Skeletal muscle satellite cell (primary cell): ENCODE results near the gene SLC43A2. TPM values are rescaled to one million over a fixed set of nuclear protein-coding genes. Genes with fewer than 3 reads are reported as not detected.
A peak's percentile ranks its signal among the peaks of the same experiment; 100 is the strongest.
"Not testable (repeated sequence)": the region's sequence is repeated elsewhere in the genome, so short reads cannot be mapped to it uniquely, and the experiment has no call there.

Source experiments
- H3K27me3 ChIP-seq: 2 replicates; pipeline ENCODE4 v1.7.0; 2013; ENCODE audit warnings: low read length; ENCODE audit not compliant: control insufficient read depth, insufficient read depth
- H3K36me3 ChIP-seq: 2 replicates; pipeline ENCODE4 v1.7.0; 2013; ENCODE audit warnings: mild to moderate bottlenecking, control low read depth, low read length; ENCODE audit not compliant: insufficient read depth
- H3K4me1 ChIP-seq: 2 replicates; pipeline ENCODE4 v1.7.0; 2013; ENCODE audit warnings: low read length; ENCODE audit not compliant: control insufficient read depth, insufficient read depth
- H3K4me2 ChIP-seq: 2 replicates; pipeline ENCODE4 v1.7.0; 2013; ENCODE audit warnings: mild to moderate bottlenecking, low read length
- H3K4me3 ChIP-seq: 2 replicates; pipeline ENCODE4 v1.7.0; 2013; ENCODE audit warnings: low read length
- H3K9ac ChIP-seq: 2 replicates; pipeline ENCODE4 v1.7.0; 2013; ENCODE audit warnings: mild to moderate bottlenecking, low read depth, low read length, moderate library complexity
- H3K9me3 ChIP-seq: replicated peaks from 2 replicates; pipeline ENCODE4 v1.7.0; 2013; ENCODE audit warnings: mild to moderate bottlenecking, control low read depth, low read length
- total RNA-seq: library from RNA; depleted of rRNA; stranded (reverse); fragments of >200 nt; gene quantifications from 2 replicates; pipeline ENCODE4 v1.2.3, GENCODE V29; 2012; rRNA removed

Gene SLC43A2
- 4.8 and 9.1 TPM in 2 replicates for total RNA-seq

GRCh38 chr17:1627982-1628855 lies at the start of gene SLC43A2:
Gene SLC43A2, minus strand, starts transcription at chr17:1628834. Its CDS starts 960 bp downstream, at chr17:1627874.
- H3K4me3 ChIP-seq: peak within 1 kb of the TSS; percentile 81
- peaks cover 20% of the 10 kb centered on the region for H3K4me1 ChIP-seq
- peak within 1 kb of the TSS; percentile 93 for H3K9ac ChIP-seq
- peaks cover 8% of the 10 kb centered on the region for H3K27me3 ChIP-seq
- H3K9me3 ChIP-seq: no peaks in the 10 kb centered on the region
- H3K4me2 ChIP-seq: peak within 1 kb of the TSS; percentile 100
- peaks cover 2% of the 10 kb centered on the region for H3K36me3 ChIP-seq

GRCh38 chr17:1676401-1676800 lies 47.8 kb upstream of the SLC43A2 start:
- Histone ChIP-seq H3K9me3 (no peaks in the 10 kb centered on the region), H3K4me2 (no peak overlapping the region), H3K9ac (no peak overlapping the region), H3K27me3 (no peaks in the 10 kb centered on the region), H3K36me3 (peaks cover 90% of the 10 kb centered on the region), H3K4me1 (no peaks in the 10 kb centered on the region), H3K4me3 (no peak overlapping the region)

GRCh38 chr17:1673041-1673785 lies 44.6 kb upstream of the SLC43A2 start:
- Histone ChIP-seq H3K27me3 (no peaks in the 10 kb centered on the region), H3K4me2 (no peak overlapping the region), H3K4me3 (no peak overlapping the region), H3K36me3 (peaks cover 81% of the 10 kb centered on the region), H3K9ac (no peak overlapping the region), H3K9me3 (no peaks in the 10 kb centered on the region), H3K4me1 (peaks cover 6% of the 10 kb centered on the region)

GRCh38 chr17:1663934-1664333 lies 35.3 kb upstream of the SLC43A2 start:
- not testable (repeated sequence) for H3K9me3 ChIP-seq, H3K4me1 ChIP-seq, H3K4me3 ChIP-seq, H3K27me3 ChIP-seq, H3K9ac ChIP-seq, H3K4me2 ChIP-seq
- peaks cover 60% of the 10 kb centered on the region for H3K36me3 ChIP-seq

GRCh38 chr17:1661045-1661444 lies 32.4 kb upstream of the SLC43A2 start:
- Histone ChIP-seq H3K4me3 (no peak overlapping the region), H3K9ac (no peak overlapping the region), H3K36me3 (peaks cover 74% of the 10 kb centered on the region), H3K4me1 (no peaks in the 10 kb centered on the region), H3K27me3 (no peaks in the 10 kb centered on the region), H3K9me3 (no peaks in the 10 kb centered on the region), H3K4me2 (no peak overlapping the region)

- Histone ChIP-seq H3K4me2 (no peak overlapping the region), H3K36me3 (peaks cover 82% of the 10 kb centered on the region)
These were observed 29.5 kb upstream of the SLC43A2 start for GRCh38 chr17:1658100-1658499.

GRCh38 chr17:1653735-1654134 lies 25.1 kb upstream of the SLC43A2 start:
- Histone ChIP-seq H3K4me2 (no peak overlapping the region), H3K9me3 (no peaks in the 10 kb centered on the region), H3K27me3 (no peaks in the 10 kb centered on the region), H3K4me3 (no peak overlapping the region), H3K4me1 (peaks cover 13% of the 10 kb centered on the region), H3K9ac (no peak overlapping the region), H3K36me3 (peaks cover 76% of the 10 kb centered on the region)

More at GRCh38 chr17:1658100-1658499, 29.5 kb upstream of the SLC43A2 start:
- Histone ChIP-seq H3K4me3 (no peak overlapping the region), H3K4me1 (no peaks in the 10 kb centered on the region), H3K27me3 (no peaks in the 10 kb centered on the region), H3K9ac (no peak overlapping the region), H3K9me3 (no peaks in the 10 kb centered on the region)

GRCh38 chr17:1652794-1653193 lies 24.2 kb upstream of the SLC43A2 start:
- H3K4me3 ChIP-seq, H3K27me3 ChIP-seq, H3K9ac ChIP-seq, H3K4me2 ChIP-seq, H3K9me3 ChIP-seq: not testable (repeated sequence)
- peaks cover 67% of the 10 kb centered on the region for H3K36me3 ChIP-seq
- H3K4me1 ChIP-seq: peaks cover 21% of the 10 kb centered on the region

- Histone ChIP-seq H3K4me1 (peaks cover 22% of the 10 kb centered on the region), H3K4me2 (no peak overlapping the region), H3K9ac (no peak overlapping the region), H3K27me3 (no peaks in the 10 kb centered on the region), H3K4me3 (no peak overlapping the region), H3K9me3 (no peaks in the 10 kb centered on the region), H3K36me3 (peaks cover 58% of the 10 kb centered on the region)
These were observed 22.9 kb upstream of the SLC43A2 start for GRCh38 chr17:1651559-1651844.

GRCh38 chr17:1650731-1651558 lies 22.3 kb upstream of the SLC43A2 start:
- Histone ChIP-seq H3K27me3 (no peaks in the 10 kb centered on the region), H3K4me1 (peaks cover 22% of the 10 kb centered on the region), H3K4me3 (no peak overlapping the region), H3K9me3 (no peaks in the 10 kb centered on the region), H3K4me2 (no peak overlapping the region), H3K36me3 (peaks cover 53% of the 10 kb centered on the region), H3K9ac (no peak overlapping the region)

GRCh38 chr17:1649844-1650501 lies 21.3 kb upstream of the SLC43A2 start, which contains the start of gene RILP:
Gene RILP, minus strand, starts transcription at chr17:1649866. Its CDS starts 62 bp downstream, at chr17:1649804.
- H3K4me1 ChIP-seq: peaks cover 22% of the 10 kb centered on the region
- peak within 1 kb of the TSS; percentile 85 for H3K4me3 ChIP-seq
- H3K27me3 ChIP-seq: no peaks in the 10 kb centered on the region
- H3K4me2 ChIP-seq: peak within 1 kb of the TSS; percentile 99
- peak within 1 kb of the TSS; percentile 76 for H3K9ac ChIP-seq
- H3K9me3 ChIP-seq: no peaks in the 10 kb centered on the region
- H3K36me3 ChIP-seq: peaks cover 46% of the 10 kb centered on the region
